ENCODE results near the gene NFAT5.

DNA sequence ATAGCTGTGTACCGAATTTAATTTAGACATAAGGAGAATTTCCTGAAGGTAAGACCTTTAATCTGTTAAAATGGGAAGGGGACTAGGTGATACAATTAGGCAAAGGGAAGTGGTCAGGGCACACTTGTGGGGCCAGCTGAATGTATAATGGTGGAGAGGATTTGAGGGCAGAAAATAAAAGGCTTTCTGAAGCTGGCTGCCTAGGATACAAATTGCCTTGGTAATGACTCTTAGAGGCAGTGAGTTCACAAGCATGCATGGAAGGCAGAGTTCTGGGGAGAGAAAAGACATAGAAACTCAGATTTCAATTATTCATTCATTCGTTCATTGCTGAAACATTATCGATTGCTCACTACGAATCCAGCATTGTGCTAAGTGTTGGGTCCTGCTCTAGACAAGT, 12.4 kb upstream of the NFAT5 start:
- TF ChIP-seq, protein P1, sequence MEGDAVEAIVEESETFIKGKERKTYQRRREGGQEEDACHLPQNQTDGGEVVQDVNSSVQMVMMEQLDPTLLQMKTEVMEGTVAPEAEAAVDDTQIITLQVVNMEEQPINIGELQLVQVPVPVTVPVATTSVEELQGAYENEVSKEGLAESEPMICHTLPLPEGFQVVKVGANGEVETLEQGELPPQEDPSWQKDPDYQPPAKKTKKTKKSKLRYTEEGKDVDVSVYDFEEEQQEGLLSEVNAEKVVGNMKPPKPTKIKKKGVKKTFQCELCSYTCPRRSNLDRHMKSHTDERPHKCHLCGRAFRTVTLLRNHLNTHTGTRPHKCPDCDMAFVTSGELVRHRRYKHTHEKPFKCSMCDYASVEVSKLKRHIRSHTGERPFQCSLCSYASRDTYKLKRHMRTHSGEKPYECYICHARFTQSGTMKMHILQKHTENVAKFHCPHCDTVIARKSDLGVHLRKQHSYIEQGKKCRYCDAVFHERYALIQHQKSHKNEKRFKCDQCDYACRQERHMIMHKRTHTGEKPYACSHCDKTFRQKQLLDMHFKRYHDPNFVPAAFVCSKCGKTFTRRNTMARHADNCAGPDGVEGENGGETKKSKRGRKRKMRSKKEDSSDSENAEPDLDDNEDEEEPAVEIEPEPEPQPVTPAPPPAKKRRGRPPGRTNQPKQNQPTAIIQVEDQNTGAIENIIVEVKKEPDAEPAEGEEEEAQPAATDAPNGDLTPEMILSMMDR (IDR thresholded peaks at IDR 0.05), result no peak
- TF ChIP-seq POLR2A (IDR thresholded peaks at IDR 0.05), result no peak
